ENCODE measurements around the gene SMIM43. TPM values are rescaled to one million over a fixed set of nuclear protein-coding genes. Genes with fewer than 3 reads are reported as not detected.
"Not testable (repeated sequence)": the region's sequence is repeated elsewhere in the genome, so short reads cannot be mapped to it uniquely, and the experiment has no call there.

The SMIM43 gene
- total RNA-seq, 2 experiments from 2014 or later = not detected

DNA sequence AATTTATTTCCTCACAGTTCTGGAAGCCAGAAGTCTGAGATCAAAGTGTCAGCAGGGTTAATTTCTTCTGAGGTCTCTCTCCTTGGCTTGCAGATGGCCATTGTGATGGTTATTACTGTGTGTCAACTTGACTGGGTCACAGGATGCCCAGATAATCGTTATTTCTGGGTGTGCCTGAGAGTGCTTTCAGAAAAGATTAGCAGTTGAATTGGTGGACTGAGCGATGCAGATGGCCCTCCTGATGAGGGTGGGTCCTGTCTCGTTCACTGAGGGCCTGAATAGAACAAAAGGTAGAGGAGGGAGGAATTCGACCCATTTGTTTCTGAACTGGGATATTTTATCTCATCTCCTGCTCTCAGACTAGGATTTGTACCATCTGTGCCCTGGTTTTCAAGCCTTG, 15.7 kb downstream of the SMIM43 start:
- Mint-ChIP-seq H3K4me1 (ENCODE audit: low read depth) (no peaks in the 10 kb centered on the region), H3K27me3 (ENCODE audit: low read depth) (peaks cover 25% of the 10 kb centered on the region), H3K36me3 (ENCODE audit: low read depth) (no peaks in the 10 kb centered on the region), H3K9me3 (no peaks in the 10 kb centered on the region), H3K4me3 (no peak overlapping the region), H3K27ac (no peak overlapping the region)
- CTCF ChIA-PET = no interaction called here
- DNase-seq = no peak
- intact Hi-C loops (cut with micrococcal nuclease) = no loop called here

DNA sequence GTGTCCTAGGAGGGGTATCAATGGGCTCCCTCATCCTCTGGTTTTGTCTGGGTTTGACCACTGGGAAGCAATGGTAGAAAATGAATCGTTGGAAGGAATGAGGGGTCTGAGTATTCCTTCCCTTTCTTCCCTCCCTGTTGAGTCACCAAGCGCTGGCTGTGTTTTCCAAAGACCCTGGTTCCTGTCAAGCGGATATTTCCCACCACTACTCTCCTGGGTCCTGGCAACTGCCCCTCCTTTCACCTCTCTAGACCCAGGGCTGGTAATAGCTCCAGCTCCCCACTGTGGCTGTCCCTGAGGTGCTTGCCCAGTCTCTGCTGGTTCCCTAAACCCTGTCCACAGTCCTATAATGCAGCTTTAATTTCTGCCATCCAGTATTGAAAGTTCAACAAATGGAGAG, 22.2 kb downstream of the SMIM43 start:
- CTCF ChIA-PET = no interaction called here
- Mint-ChIP-seq H3K27me3 (ENCODE audit: low read depth) (no peaks in the 10 kb centered on the region), H3K36me3 (ENCODE audit: low read depth) (no peaks in the 10 kb centered on the region), H3K4me3 (no peak overlapping the region), H3K9me3 (no peaks in the 10 kb centered on the region), H3K4me1 (ENCODE audit: low read depth) (no peaks in the 10 kb centered on the region), H3K27ac (no peak overlapping the region)
- no peak for DNase-seq
- intact Hi-C loops (cut with micrococcal nuclease) = no loop called here

DNA sequence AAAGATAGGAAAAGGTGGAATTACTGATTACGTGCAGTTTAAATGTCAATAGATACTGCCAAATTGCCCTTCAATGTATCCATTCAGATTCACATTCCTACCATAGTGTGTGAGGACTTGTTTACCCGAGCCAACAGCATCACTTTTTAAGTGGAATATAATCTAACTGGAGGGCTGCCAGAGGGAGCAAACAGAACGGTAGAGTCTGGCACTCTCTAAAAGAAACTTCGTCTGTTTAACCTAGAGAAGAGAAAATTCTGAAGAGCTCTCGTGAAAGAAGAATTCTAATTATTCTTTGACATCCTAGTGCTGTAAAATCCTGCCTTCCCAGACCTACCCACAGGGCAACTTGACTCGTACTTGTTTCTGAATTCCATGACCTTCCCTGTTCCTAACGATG, 23.2 kb downstream of the SMIM43 start:
- Mint-ChIP-seq H3K36me3 (ENCODE audit: low read depth) (no peaks in the 10 kb centered on the region), H3K4me3 (no peak overlapping the region), H3K9me3 (no peaks in the 10 kb centered on the region), H3K4me1 (ENCODE audit: low read depth) (no peaks in the 10 kb centered on the region), H3K27me3 (ENCODE audit: low read depth) (no peaks in the 10 kb centered on the region), H3K27ac (no peak overlapping the region)
- intact Hi-C loops (cut with micrococcal nuclease) = no loop called here
- CTCF ChIA-PET = no interaction called here
- no peak for DNase-seq

DNA sequence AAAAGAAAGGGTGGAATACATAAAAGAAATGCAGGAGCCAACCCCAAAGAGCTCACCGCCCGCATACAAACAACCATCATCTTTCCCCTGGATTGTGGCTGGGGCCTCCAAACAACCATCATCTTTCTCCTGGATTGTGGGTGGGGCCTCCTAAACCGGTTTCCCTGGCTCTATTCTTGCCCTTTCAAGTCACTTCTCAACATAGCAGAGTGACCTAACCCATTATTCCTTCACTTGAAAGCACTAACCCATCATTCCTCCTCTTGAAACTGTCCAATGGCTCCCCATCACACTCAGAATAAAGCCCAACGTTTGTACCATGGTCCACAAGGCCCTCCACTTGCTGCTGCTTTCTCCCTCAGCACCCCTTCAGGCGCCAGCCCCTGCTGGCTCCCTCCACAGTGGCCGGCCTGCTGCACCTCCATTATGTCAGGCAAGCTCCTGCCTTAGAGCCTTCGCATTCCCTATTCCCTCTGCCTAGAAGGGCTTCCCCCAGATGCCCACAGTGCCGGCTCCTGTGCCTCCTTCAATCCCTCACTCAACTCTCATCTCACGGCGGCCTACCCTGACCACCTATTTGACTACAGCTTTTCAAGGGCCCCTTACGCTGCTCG, 24.1 kb downstream of the SMIM43 start:
- H3K4me3 Mint-ChIP-seq = no peak overlapping the region
- CTCF ChIA-PET = no interaction called here
- H3K27ac Mint-ChIP-seq = no peak overlapping the region
- H3K36me3 Mint-ChIP-seq (ENCODE audit: low read depth) = no peaks in the 10 kb centered on the region
- DNase-seq = no peak
- intact Hi-C loops (cut with micrococcal nuclease) = no loop called here
- no peaks in the 10 kb centered on the region for H3K9me3 Mint-ChIP-seq
- no peaks in the 10 kb centered on the region for H3K4me1 Mint-ChIP-seq (ENCODE audit: low read depth)
- no peaks in the 10 kb centered on the region for H3K27me3 Mint-ChIP-seq (ENCODE audit: low read depth)

DNA sequence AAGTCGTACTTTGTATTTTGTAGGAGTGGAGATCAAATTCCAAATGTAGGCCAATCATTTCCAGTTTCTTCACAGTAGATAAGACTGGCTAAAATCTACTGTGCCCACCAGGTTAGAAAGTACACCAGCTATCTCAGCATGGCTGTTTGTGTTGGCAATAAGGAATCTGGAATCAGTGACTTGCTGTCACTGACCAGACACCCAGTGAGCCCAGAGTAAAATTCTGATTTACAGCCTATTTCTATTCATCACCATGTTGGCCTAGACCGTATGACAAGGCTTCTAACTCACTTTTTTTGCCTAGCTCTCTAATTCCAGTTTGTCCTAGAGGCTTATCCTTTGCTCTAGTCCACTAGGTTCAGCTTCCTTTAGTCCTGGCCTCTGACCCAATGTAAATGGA, 25.4 kb downstream of the SMIM43 start:
- intact Hi-C loops (cut with micrococcal nuclease) = no loop called here
- no peak overlapping the region for H3K4me3 Mint-ChIP-seq
- no peaks in the 10 kb centered on the region for H3K4me1 Mint-ChIP-seq (ENCODE audit: low read depth)
- CTCF ChIA-PET = no interaction called here
- DNase-seq = no peak
- no peaks in the 10 kb centered on the region for H3K36me3 Mint-ChIP-seq (ENCODE audit: low read depth)
- H3K9me3 Mint-ChIP-seq = no peaks in the 10 kb centered on the region
- no peak overlapping the region for H3K27ac Mint-ChIP-seq
- H3K27me3 Mint-ChIP-seq (ENCODE audit: low read depth) = no peaks in the 10 kb centered on the region

DNA sequence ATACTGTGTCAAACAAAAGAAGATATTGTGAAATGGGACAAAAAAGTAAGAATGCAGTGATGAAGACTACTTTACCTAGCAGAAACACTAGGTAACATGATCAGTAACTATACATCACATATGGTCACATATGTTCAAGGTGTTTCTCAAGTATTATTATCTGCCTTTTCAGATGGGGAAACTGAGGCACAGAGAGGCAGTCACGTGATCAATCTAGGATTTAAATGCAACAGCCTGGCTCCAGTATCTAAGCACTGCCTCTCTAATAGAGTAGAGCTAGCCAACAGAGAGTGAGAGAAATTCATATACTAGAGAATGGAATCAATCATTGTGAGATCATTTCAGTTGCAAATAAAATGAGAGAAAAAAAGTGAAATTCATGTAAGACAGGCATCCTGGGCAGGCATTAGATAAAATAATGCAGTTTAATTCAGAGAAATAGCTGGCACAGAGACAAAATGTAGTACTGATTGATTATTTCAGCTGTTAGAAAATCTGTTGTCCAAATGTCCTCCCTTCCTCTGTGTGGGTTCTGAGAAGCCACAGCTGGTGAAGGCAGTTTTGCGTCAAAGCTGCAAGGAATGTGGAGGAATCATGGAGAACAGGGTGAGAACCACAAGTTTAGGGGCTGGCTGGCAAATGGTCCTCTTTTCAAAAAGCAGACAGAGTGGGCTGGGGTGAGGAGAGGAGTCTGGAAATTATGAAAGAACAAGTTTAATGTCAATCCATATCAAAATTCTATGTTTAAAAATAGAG, 26.0 kb downstream of the SMIM43 start:
- intact Hi-C loops (cut with micrococcal nuclease) = no loop called here
- CTCF ChIA-PET = no interaction called here
- DNase-seq = no peak
- no peaks in the 10 kb centered on the region for H3K4me1 Mint-ChIP-seq (ENCODE audit: low read depth)
- H3K27me3 Mint-ChIP-seq (ENCODE audit: low read depth) = no peaks in the 10 kb centered on the region
- no peaks in the 10 kb centered on the region for H3K36me3 Mint-ChIP-seq (ENCODE audit: low read depth)
- no peak overlapping the region for H3K4me3 Mint-ChIP-seq
- no peak overlapping the region for H3K27ac Mint-ChIP-seq
- no peaks in the 10 kb centered on the region for H3K9me3 Mint-ChIP-seq

DNA sequence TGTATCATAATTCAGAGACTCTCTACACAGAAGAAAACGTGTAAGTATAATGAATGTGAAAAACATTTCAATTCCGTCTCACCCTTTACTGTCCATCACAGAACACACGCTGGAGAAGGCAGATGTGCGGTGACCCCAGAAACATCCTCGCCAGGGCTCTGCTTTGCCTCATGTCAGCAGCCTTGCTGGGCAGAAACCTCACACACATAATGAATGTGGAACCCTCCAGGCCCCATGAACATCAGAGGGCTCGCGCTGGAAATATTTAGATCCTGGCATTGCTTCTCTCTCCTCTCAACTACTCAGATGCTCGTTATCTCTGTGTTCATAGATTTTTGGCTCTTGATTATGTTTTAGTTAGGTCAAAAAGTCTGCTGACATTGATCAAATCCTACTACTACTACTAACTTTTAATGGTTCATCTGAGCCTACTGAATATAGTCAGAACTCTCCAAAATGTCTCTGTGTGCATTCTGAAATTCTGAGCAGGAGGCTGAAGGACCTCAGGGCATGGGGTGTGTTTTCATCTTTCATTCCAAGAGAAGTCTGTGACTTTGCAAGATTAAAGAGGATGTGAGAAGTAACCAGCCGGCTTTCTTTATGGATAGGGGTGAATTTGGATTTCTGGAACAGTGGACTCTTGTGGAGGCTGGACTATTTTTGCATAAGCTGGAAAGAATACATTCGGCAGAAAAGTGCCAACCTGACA, 27.0 kb downstream of the SMIM43 start:
- Mint-ChIP-seq H3K27me3 (ENCODE audit: low read depth) (no peaks in the 10 kb centered on the region), H3K4me3 (no peak overlapping the region), H3K9me3 (no peaks in the 10 kb centered on the region), H3K27ac (no peak overlapping the region), H3K36me3 (ENCODE audit: low read depth) (no peaks in the 10 kb centered on the region), H3K4me1 (ENCODE audit: low read depth) (no peaks in the 10 kb centered on the region)
- CTCF ChIA-PET = interaction anchor here (0.6 to 1.4 kb wide), 3 partner anchors 19 to 275 kb away, joined by 3 to 5 read pairs (median 4); no protein-coding TSS in a partner anchor
- DNase-seq = no peak
- intact Hi-C loops (cut with micrococcal nuclease) = no loop called here

DNA sequence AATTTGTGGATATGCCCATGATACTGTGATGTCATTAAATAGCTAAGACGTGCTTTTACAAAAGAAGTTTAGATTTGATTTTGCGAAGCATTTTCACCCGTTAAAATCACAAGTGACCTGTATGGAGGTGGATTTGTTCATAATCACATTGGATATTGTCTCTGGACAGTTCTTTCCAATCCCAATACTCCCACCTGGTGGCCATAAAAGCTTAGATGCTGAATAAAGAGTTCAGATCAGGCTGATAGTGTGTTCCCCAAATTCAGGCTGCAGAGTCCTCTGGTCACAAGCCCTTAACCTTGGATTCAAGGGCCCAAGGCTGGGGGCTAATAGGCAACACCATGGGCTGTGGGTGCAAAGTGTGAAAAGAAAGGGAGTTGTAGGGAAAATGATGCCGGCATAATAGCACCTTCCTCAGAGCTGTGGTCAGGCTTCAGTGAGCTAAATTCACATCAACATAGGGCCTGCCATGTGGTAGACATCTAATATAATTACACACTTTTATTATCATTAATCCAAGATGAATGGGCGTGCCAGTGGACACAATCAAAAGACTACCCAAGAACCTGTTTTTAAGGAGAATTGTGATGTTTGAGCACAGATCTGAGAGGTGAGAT, 28.1 kb downstream of the SMIM43 start:
- peak; percentile 44 for DNase-seq
- H3K36me3 Mint-ChIP-seq (ENCODE audit: low read depth) = no peaks in the 10 kb centered on the region
- CTCF ChIA-PET = interaction anchor here (0.6 to 1.7 kb wide), 7 partner anchors 12 to 423 kb away, joined by 3 to 5 read pairs (median 3); no protein-coding TSS in a partner anchor
- H3K27me3 Mint-ChIP-seq (ENCODE audit: low read depth) = no peaks in the 10 kb centered on the region
- H3K4me3 Mint-ChIP-seq = no peak overlapping the region
- intact Hi-C loops (cut with micrococcal nuclease) = loop anchor here (1.0 kb wide), 1 partner anchor 275 kb away; no protein-coding TSS in a partner anchor
- H3K27ac Mint-ChIP-seq = no peak overlapping the region
- H3K9me3 Mint-ChIP-seq = no peaks in the 10 kb centered on the region
- H3K4me1 Mint-ChIP-seq (ENCODE audit: low read depth) = no peaks in the 10 kb centered on the region

DNA sequence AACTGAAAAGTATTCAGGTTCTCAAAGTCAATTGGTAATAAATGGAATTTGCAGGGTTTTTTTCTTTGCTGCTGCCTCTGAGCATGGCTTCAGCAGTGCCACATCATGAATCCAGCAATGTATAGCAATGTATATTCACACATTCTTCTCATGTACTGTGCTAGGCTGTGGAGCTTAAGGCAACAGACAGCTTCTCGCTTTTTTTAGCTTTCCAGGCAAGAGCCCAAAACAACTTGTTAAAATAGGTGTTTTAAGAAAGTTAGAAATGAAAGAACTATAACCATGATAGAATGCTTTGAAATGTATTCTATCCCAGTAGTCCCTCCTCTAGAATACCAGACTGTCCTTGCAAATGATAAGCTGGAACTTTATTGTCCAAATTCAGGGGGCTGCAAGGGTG, 30.4 kb downstream of the SMIM43 start:
- CTCF ChIA-PET = no interaction called here
- Mint-ChIP-seq H3K4me3 (no peak overlapping the region), H3K4me1 (ENCODE audit: low read depth) (no peaks in the 10 kb centered on the region), H3K27me3 (ENCODE audit: low read depth) (no peaks in the 10 kb centered on the region), H3K9me3 (no peaks in the 10 kb centered on the region), H3K36me3 (ENCODE audit: low read depth) (no peaks in the 10 kb centered on the region), H3K27ac (no peak overlapping the region)
- intact Hi-C loops (cut with micrococcal nuclease) = no loop called here
- DNase-seq = no peak

DNA sequence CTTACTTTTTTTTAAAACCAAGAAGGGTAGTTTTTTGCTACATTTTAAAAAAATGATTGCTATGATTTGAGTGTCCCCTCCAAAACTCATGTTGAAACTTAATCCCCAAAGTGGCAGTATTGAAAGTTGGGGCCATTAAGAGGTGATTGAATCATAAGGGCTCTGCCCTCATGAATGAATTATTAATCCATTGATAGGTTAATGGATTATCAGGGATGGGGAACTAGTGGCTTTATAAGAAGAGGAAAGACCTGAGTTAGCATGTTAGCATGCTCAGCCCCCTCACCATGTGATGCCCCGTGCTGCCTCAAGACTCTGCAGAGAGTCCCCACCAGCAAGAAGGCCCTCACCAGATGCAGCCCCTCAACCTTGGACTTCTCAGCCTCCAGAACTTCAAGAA, 31.0 kb downstream of the SMIM43 start:
- H3K4me3 Mint-ChIP-seq = no peak overlapping the region
- CTCF ChIA-PET = no interaction called here
- H3K27me3 Mint-ChIP-seq (ENCODE audit: low read depth) = no peaks in the 10 kb centered on the region
- H3K9me3 Mint-ChIP-seq = no peaks in the 10 kb centered on the region
- DNase-seq = no peak
- H3K36me3 Mint-ChIP-seq (ENCODE audit: low read depth) = no peaks in the 10 kb centered on the region
- H3K27ac Mint-ChIP-seq = no peak overlapping the region
- intact Hi-C loops (cut with micrococcal nuclease) = no loop called here
- H3K4me1 Mint-ChIP-seq (ENCODE audit: low read depth) = no peaks in the 10 kb centered on the region

DNA sequence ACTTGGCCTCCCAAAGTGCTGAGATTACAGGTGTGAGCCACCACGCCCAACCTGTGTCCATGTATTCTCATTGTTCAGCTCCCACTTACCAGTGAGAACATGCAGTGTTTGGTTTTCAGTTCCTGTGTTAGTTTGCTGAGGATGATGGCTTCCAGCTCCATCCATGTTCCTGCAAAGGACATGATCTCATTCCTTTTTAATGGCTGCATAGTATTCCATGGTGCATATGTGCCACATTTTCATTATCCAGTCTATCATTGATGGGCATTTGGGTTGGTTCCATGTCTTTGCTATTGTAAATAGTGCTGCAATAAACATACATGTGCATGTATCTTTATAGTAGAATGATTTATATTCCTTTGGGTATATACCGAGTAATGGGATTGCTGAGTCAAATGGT, 35.2 kb downstream of the SMIM43 start:
- not testable (repeated sequence) for H3K4me3 Mint-ChIP-seq

DNA sequence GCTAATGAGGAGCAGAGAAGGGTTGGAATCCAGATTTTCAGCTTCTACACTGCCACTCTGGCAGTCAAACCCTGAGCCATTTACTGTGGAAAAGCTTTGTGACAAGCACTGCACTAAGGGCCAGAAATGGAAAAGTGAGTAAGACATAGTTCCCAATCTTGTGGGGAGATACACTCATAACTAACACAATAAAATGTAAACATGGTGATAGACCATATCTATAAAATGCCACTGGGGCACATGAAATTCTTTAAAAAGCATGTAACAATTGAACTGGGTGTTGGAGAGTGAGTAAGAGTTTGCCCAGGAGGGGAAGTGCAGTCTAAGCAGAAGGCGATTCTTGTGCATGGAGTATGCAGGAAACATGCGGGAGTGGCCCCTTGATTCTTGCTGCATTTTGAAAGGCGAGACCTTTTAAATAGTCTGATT, 36.2 kb downstream of the SMIM43 start:
- CTCF ChIA-PET = interaction anchor here (1.2 to 1.7 kb wide), 2 partner anchors 33 to 355 kb away, joined by 3 to 4 read pairs; partner anchors contain the start of gene ANXA5
- no peaks in the 10 kb centered on the region for H3K36me3 Mint-ChIP-seq (ENCODE audit: low read depth)
- no peaks in the 10 kb centered on the region for H3K27me3 Mint-ChIP-seq (ENCODE audit: low read depth)
- DNase-seq = no peak
- H3K27ac Mint-ChIP-seq = no peak overlapping the region
- no peaks in the 10 kb centered on the region for H3K9me3 Mint-ChIP-seq
- peaks cover 5% of the 10 kb centered on the region for H3K4me1 Mint-ChIP-seq (ENCODE audit: low read depth)
- intact Hi-C loops (cut with micrococcal nuclease) = no loop called here
- no peak overlapping the region for H3K4me3 Mint-ChIP-seq

More for the DNA sequence above, 35.2 kb downstream of the SMIM43 start:
- H3K27me3 Mint-ChIP-seq (ENCODE audit: low read depth); CTCF ChIA-PET; H3K9me3 Mint-ChIP-seq; H3K36me3 Mint-ChIP-seq (ENCODE audit: low read depth); H3K4me1 Mint-ChIP-seq (ENCODE audit: low read depth); DNase-seq; H3K27ac Mint-ChIP-seq; intact Hi-C loops (cut with micrococcal nuclease): not testable (repeated sequence)
